ENCODE measurements around the gene DHX35.
A peak's percentile ranks its signal among the peaks of the same experiment; 100 is the strongest.

DHX35 gene

GRCh38 chr20:38962044-38962927 is at the start of gene DHX35:
Gene DHX35 (plus strand): TSS chr20:38962344. CDS start chr20:38962368, 24 bp downstream.
- peak; percentile 99 for DNase-seq

GRCh38 chr20:38915355-38915754 is 46.8 kb upstream of the DHX35 start:
- DNase-seq: no peak

GRCh38 chr20:38917657-38918056 is 44.5 kb upstream of the DHX35 start:
- DNase-seq: no peak

- DNase-seq: no peak
Measured at GRCh38 chr20:38918172-38918571, 44.0 kb upstream of the DHX35 start.

GRCh38 chr20:38919683-38920082 is 42.5 kb upstream of the DHX35 start:
- DNase-seq: no peak

- no peak for DNase-seq
Measured at GRCh38 chr20:38920411-38920810, 41.7 kb upstream of the DHX35 start.

GRCh38 chr20:38920851-38921250 is 41.3 kb upstream of the DHX35 start:
- no peak for DNase-seq

- DNase-seq: no peak
Measured at GRCh38 chr20:38924718-38925117, 37.4 kb upstream of the DHX35 start.

GRCh38 chr20:38926142-38926933 is 35.8 kb upstream of the DHX35 start, which contains the start of gene FAM83D:
Gene FAM83D (plus strand): TSS chr20:38926417. CDS start chr20:38926443, 26 bp downstream.
- peak; percentile 97 for DNase-seq

- peak; percentile 23 for DNase-seq
Measured at GRCh38 chr20:38926934-38927616, 35.1 kb upstream of the DHX35 start.

- no peak for DNase-seq
Measured at GRCh38 chr20:38927902-38928578, 34.1 kb upstream of the DHX35 start.

- no peak for DNase-seq
Measured at GRCh38 chr20:38930242-38930569, 31.9 kb upstream of the DHX35 start.

- DNase-seq: no peak
Measured at GRCh38 chr20:38931984-38932383, 30.2 kb upstream of the DHX35 start.

- peak; percentile 27 for DNase-seq
Measured at GRCh38 chr20:38932457-38933120, 29.6 kb upstream of the DHX35 start.

- no peak for DNase-seq
Measured at GRCh38 chr20:38934530-38934929, 27.6 kb upstream of the DHX35 start.

- no peak for DNase-seq
Measured at GRCh38 chr20:38935285-38935684, 26.9 kb upstream of the DHX35 start.

- no peak for DNase-seq
Measured at GRCh38 chr20:38935967-38936407, 26.2 kb upstream of the DHX35 start.

GRCh38 chr20:38937000-38937399 is 25.1 kb upstream of the DHX35 start:
- DNase-seq: no peak

- DNase-seq: no peak
Measured at GRCh38 chr20:38937978-38938473, 24.1 kb upstream of the DHX35 start.

- DNase-seq: no peak
Measured at GRCh38 chr20:38939686-38940085, 22.5 kb upstream of the DHX35 start.

GRCh38 chr20:38940644-38941043 is 21.5 kb upstream of the DHX35 start:
- DNase-seq: no peak

All from right hindlimb (tissue), 1 donor.